Progenitor cell of endocrine pancreas (in vitro differentiated cells): Measurements from ENCODE around the gene FAM83E. TPM values are rescaled to one million over a fixed set of nuclear protein-coding genes. Genes with fewer than 3 reads are reported as not detected.

Source experiments
- DNase-seq: peaks from one replicate; pipeline ENCODE4 v3.0.0; 2021; ENCODE audit warnings: low spot score; ENCODE audit not compliant: unreplicated experiment
- H3K27ac Mint-ChIP-seq: 2 replicates; pipeline ENCODE4 v1.8.0; 2021; ENCODE audit warnings: mild to moderate bottlenecking, moderate library complexity, mixed read lengths
- H3K27me3 Mint-ChIP-seq: 2 replicates; pipeline ENCODE4 v1.8.0; 2021; ENCODE audit warnings: mixed read lengths
- H3K36me3 Mint-ChIP-seq: 2 replicates; pipeline ENCODE4 v1.8.0; 2022; ENCODE audit warnings: mixed read lengths; ENCODE audit not compliant: insufficient read depth
- H3K4me1 Mint-ChIP-seq: 2 replicates; pipeline ENCODE4 v1.8.0; 2021; ENCODE audit warnings: low read depth, mixed read lengths
- H3K4me3 Mint-ChIP-seq: 2 replicates; pipeline ENCODE4 v1.8.0; 2021; ENCODE audit warnings: low read depth, mild to moderate bottlenecking, moderate library complexity, mixed read lengths
- H3K9me3 Mint-ChIP-seq: 2 replicates; pipeline ENCODE4 v1.8.0; 2021; ENCODE audit warnings: low read depth, mixed read lengths
- CTCF ChIP-seq: fragments of 200-600 bp; sonication (generic); IDR thresholded peaks from one replicate; pipeline ENCODE4 v1.5.0; 2021; ENCODE audit warnings: antibody characterized with exemption, mild to moderate bottlenecking; ENCODE audit not compliant: unreplicated experiment
- total RNA-seq: library from RNA; stranded (reverse); gene quantifications from 2 replicates; pipeline ENCODE4 v1.2.1, GENCODE V29; 2021

FAM83E gene
- total RNA-seq, 1 donor from 2014 or later, result 4.3 TPM

GRCh38 chr19:48598996-48599700 is 15.7 kb downstream of the FAM83E start:
- H3K36me3 Mint-ChIP-seq, result no peaks in the 10 kb centered on the region
- H3K27ac Mint-ChIP-seq, result no peak overlapping the region
- H3K9me3 Mint-ChIP-seq, result no peaks in the 10 kb centered on the region
- no peak for DNase-seq
- no peak overlapping the region for H3K4me3 Mint-ChIP-seq
- peaks cover 3% of the 10 kb centered on the region for H3K27me3 Mint-ChIP-seq
- no peak for TF ChIP-seq CTCF
- H3K4me1 Mint-ChIP-seq, result peaks cover 2% of the 10 kb centered on the region

GRCh38 chr19:48596679-48597465 is 18.0 kb downstream of the FAM83E start:
- no peak for DNase-seq
- Mint-ChIP-seq H3K4me3 (no peak overlapping the region), H3K9me3 (no peaks in the 10 kb centered on the region), H3K27ac (no peak overlapping the region), H3K27me3 (peaks cover 3% of the 10 kb centered on the region), H3K4me1 (no peaks in the 10 kb centered on the region), H3K36me3 (no peaks in the 10 kb centered on the region)
- TF ChIP-seq CTCF, result no peak

- no peak for DNase-seq
- no peaks in the 10 kb centered on the region for H3K4me1 Mint-ChIP-seq
- TF ChIP-seq CTCF, result no peak
Observed at GRCh38 chr19:48596237-48596636, 18.6 kb downstream of the FAM83E start.

GRCh38 chr19:48595833-48596232 is 19.0 kb downstream of the FAM83E start:
- peaks cover 11% of the 10 kb centered on the region for H3K27me3 Mint-ChIP-seq
- no peak for DNase-seq
- H3K27ac Mint-ChIP-seq, result no peak overlapping the region
- no peak for TF ChIP-seq CTCF
- no peaks in the 10 kb centered on the region for H3K4me1 Mint-ChIP-seq
- no peaks in the 10 kb centered on the region for H3K9me3 Mint-ChIP-seq
- no peak overlapping the region for H3K4me3 Mint-ChIP-seq
- H3K36me3 Mint-ChIP-seq, result no peaks in the 10 kb centered on the region

More at GRCh38 chr19:48596237-48596636, 18.6 kb downstream of the FAM83E start:
- Mint-ChIP-seq H3K4me3 (no peak overlapping the region), H3K27ac (no peak overlapping the region), H3K27me3 (peaks cover 7% of the 10 kb centered on the region), H3K9me3 (no peaks in the 10 kb centered on the region), H3K36me3 (no peaks in the 10 kb centered on the region)

- TF ChIP-seq CTCF, result no peak
- DNase-seq, result no peak
- Mint-ChIP-seq H3K27ac (no peak overlapping the region), H3K36me3 (no peaks in the 10 kb centered on the region), H3K4me1 (no peaks in the 10 kb centered on the region), H3K4me3 (no peak overlapping the region), H3K27me3 (peaks cover 12% of the 10 kb centered on the region), H3K9me3 (no peaks in the 10 kb centered on the region)
Observed at GRCh38 chr19:48595171-48595570, 19.7 kb downstream of the FAM83E start.
